WTC11 (cell line): ENCODE results near the gene GGNBP2. TPM values are rescaled to one million over a fixed set of nuclear protein-coding genes. Genes with fewer than 3 reads are reported as not detected.

Source experiments
- ATAC-seq: fragments of 200-7000 bp; cut with Tn5 transposase; 2 replicates; pipeline ENCODE4 v1.10.0; 2021; ENCODE audit warnings: mild to moderate bottlenecking, moderate library complexity
- CTCF ChIA-PET: fragments of 300-600 bp; sonication (Branson Sonifier 250); formaldehyde crosslinking; loops from one replicate; lab custom pipeline; 2021; ENCODE audit warnings: antibody characterized with exemption; lab: Charles Lee
- POLR2A ChIA-PET: fragments of 350-600 bp; sonication (Branson Sonifier 250); formaldehyde crosslinking; loops from one replicate; lab custom pipeline; 2021; ENCODE audit warnings: antibody characterized with exemption; lab: Charles Lee
- DNase-seq: peaks from one replicate; pipeline ENCODE4 v3.0.0; 2021; ENCODE audit warnings: low spot score
- H3K27ac Mint-ChIP-seq: 2 replicates; pipeline ENCODE4 v1.8.0; 2021; ENCODE audit warnings: mixed read lengths
- H3K27me3 Mint-ChIP-seq: 2 replicates; pipeline ENCODE4 v1.8.0; 2021; ENCODE audit warnings: low read depth, mild to moderate bottlenecking, moderate library complexity, mixed read lengths
- H3K36me3 Mint-ChIP-seq: 2 replicates; pipeline ENCODE4 v1.8.0; 2021; ENCODE audit warnings: mixed read lengths
- H3K4me1 Mint-ChIP-seq: 2 replicates; pipeline ENCODE4 v1.8.0; 2022; ENCODE audit warnings: mixed read lengths
- H3K4me3 Mint-ChIP-seq: 2 replicates; pipeline ENCODE4 v1.8.0; 2021; ENCODE audit warnings: mild to moderate bottlenecking, moderate library complexity, mixed read lengths
- H3K9me3 Mint-ChIP-seq: 2 replicates; pipeline ENCODE4 v1.8.0; 2021; ENCODE audit warnings: mixed read lengths
- AR ChIP-seq: fragments of 250-450 bp; sonication (Bioruptor Pico); IDR thresholded peaks from 2 replicates; pipeline ENCODE4 v1.9.0; 2021; ENCODE audit warnings: mild to moderate bottlenecking
- ATF1 ChIP-seq: sonication (generic); formaldehyde crosslinking; IDR thresholded peaks from 2 replicates; pipeline ENCODE4 v1.8.1; 2023; ENCODE audit warnings: mild to moderate bottlenecking, moderate library complexity, missing genetic modification reagents
- ATF2 ChIP-seq: sonication (generic); formaldehyde crosslinking; IDR thresholded peaks from 2 replicates; pipeline ENCODE4 v1.8.1; 2022; ENCODE audit warnings: low read depth, missing genetic modification reagents, borderline replicate concordance
- CDX4 ChIP-seq: fragments of 250-450 bp; sonication (Bioruptor Pico); IDR thresholded peaks from 2 replicates; pipeline ENCODE4 v1.9.0; 2021; ENCODE audit warnings: moderate library complexity, mild to moderate bottlenecking, inconsistent platforms, borderline replicate concordance
- E2F5 ChIP-seq: sonication (generic); formaldehyde crosslinking; IDR thresholded peaks from 2 replicates; pipeline ENCODE4 v1.8.1; 2022; ENCODE audit warnings: mild to moderate bottlenecking, moderate library complexity, missing genetic modification reagents
- EMX1 ChIP-seq: fragments of 250-450 bp; sonication (Bioruptor Pico); IDR thresholded peaks from 2 replicates; pipeline ENCODE4 v1.8.0; 2021; ENCODE audit warnings: mild to moderate bottlenecking
- ESRRA ChIP-seq: sonication (generic); formaldehyde crosslinking; IDR thresholded peaks from 2 replicates; pipeline ENCODE4 v1.8.1; 2022; ENCODE audit warnings: mild to moderate bottlenecking, missing genetic modification reagents, borderline replicate concordance
- FOXP1 ChIP-seq: sonication (generic); formaldehyde crosslinking; IDR thresholded peaks from 2 replicates; pipeline ENCODE4 v1.8.0; 2022; ENCODE audit warnings: missing genetic modification reagents, mild to moderate bottlenecking, moderate library complexity, borderline replicate concordance
- GTF2I ChIP-seq: fragments of 250-450 bp; sonication (Bioruptor Pico); conservative IDR thresholded peaks from 2 replicates; pipeline ENCODE4 v1.4.0; 2021; ENCODE audit warnings: mild to moderate bottlenecking
- HMGA2 ChIP-seq: fragments of 250-450 bp; sonication (Bioruptor Pico); IDR thresholded peaks from 2 replicates; pipeline ENCODE4 v1.4.0; 2021; ENCODE audit warnings: mild to moderate bottlenecking, moderate library complexity
- IRF1 ChIP-seq: sonication (generic); formaldehyde crosslinking; IDR thresholded peaks from 2 replicates; pipeline ENCODE4 v1.8.0; 2023; ENCODE audit warnings: missing genetic modification reagents
- NR1H2 ChIP-seq: sonication (generic); formaldehyde crosslinking; IDR thresholded peaks from 2 replicates; pipeline ENCODE4 v1.9.0; 2021; ENCODE audit warnings: mild to moderate bottlenecking, moderate library complexity, missing genetic modification reagents
- OVOL2 ChIP-seq: fragments of 250-450 bp; sonication (Bioruptor Pico); IDR thresholded peaks from 2 replicates; pipeline ENCODE4 v1.9.0; 2021; ENCODE audit warnings: mild to moderate bottlenecking, borderline replicate concordance
- SOX15 ChIP-seq: fragments of 250-450 bp; sonication (Bioruptor Pico); IDR thresholded peaks from 2 replicates; pipeline ENCODE4 v1.9.0; 2021; ENCODE audit warnings: mild to moderate bottlenecking
- ZBTB21 ChIP-seq: sonication (generic); formaldehyde crosslinking; IDR thresholded peaks from 2 replicates; pipeline ENCODE4 v1.8.1; 2023; ENCODE audit warnings: mild to moderate bottlenecking, missing genetic modification reagents, borderline replicate concordance
- ZBTB43 ChIP-seq: sonication (generic); formaldehyde crosslinking; IDR thresholded peaks from 2 replicates; pipeline ENCODE4 v1.8.1; 2023; ENCODE audit warnings: mild to moderate bottlenecking, missing genetic modification reagents
- ZNF219 ChIP-seq: sonication (generic); formaldehyde crosslinking; IDR thresholded peaks from 2 replicates; pipeline ENCODE4 v1.8.0; 2023; ENCODE audit warnings: missing genetic modification reagents, mild to moderate bottlenecking, borderline replicate concordance
- ZNF263 ChIP-seq: sonication (generic); formaldehyde crosslinking; IDR thresholded peaks from 2 replicates; pipeline ENCODE4 v1.8.1; 2022; ENCODE audit warnings: low read depth, mild to moderate bottlenecking, moderate library complexity, missing genetic modification reagents
- ZNF425 ChIP-seq: fragments of 250-450 bp; sonication (Bioruptor Pico); conservative IDR thresholded peaks from 2 replicates; pipeline ENCODE4 v1.9.0; 2021; ENCODE audit warnings: mild to moderate bottlenecking
- ZNF532 ChIP-seq: fragments of 250-450 bp; sonication (Bioruptor Pico); IDR thresholded peaks from 2 replicates; pipeline ENCODE4 v1.9.0; 2021; ENCODE audit warnings: mild to moderate bottlenecking, borderline replicate concordance
- ZNF671 ChIP-seq: fragments of 250-450 bp; sonication (Bioruptor Pico); IDR thresholded peaks from 2 replicates; pipeline ENCODE4 v1.8.0; 2021; ENCODE audit warnings: mild to moderate bottlenecking
- total RNA-seq: library from RNA; stranded (reverse); gene quantifications from 3 replicates; pipeline ENCODE4 v1.2.3, GENCODE V29; 2021

GGNBP2 gene
- total RNA-seq, 1 experiment from 2014 or later: 49.6 TPM

- ChIA-PET POLR2A (no interaction called here), CTCF (no interaction called here)
- Mint-ChIP-seq H3K27ac (no peak overlapping the region), H3K27me3 (no peaks in the 10 kb centered on the region), H3K9me3 (no peaks in the 10 kb centered on the region), H3K4me1 (no peaks in the 10 kb centered on the region), H3K36me3 (peaks cover 66% of the 10 kb centered on the region), H3K4me3 (no peak overlapping the region)
- TF ChIP-seq ZNF219 (CRISPR knock-in tag) (no peak), HMGA2 (CRISPR knock-in tag) (no peak), NR1H2 (CRISPR knock-in tag) (no peak), GTF2I (CRISPR knock-in tag) (no peak), SOX15 (CRISPR knock-in tag) (no peak), FOXP1 (CRISPR knock-in tag) (no peak), IRF1 (no peak), OVOL2 (CRISPR knock-in tag) (no peak), EMX1 (CRISPR knock-in tag) (no peak), ZBTB21 (no peak), ZNF532 (CRISPR knock-in tag) (no peak), ESRRA (CRISPR knock-in tag) (no peak), ZNF263 (CRISPR knock-in tag) (no peak), AR (no peak), E2F5 (CRISPR knock-in tag) (no peak), ZBTB43 (CRISPR knock-in tag) (no peak)
- DNase-seq (no peak), ATAC-seq (no peak)
These were observed 43.4 kb upstream of the GGNBP2 start for GRCh38 chr17:36501351-36501750.

GRCh38 chr17:36501963-36502362, 42.8 kb upstream of the GGNBP2 start:
- POLR2A ChIA-PET: no interaction called here
- H3K9me3 Mint-ChIP-seq: no peaks in the 10 kb centered on the region
- ATAC-seq (no peak), DNase-seq (no peak)
- no peak overlapping the region for H3K4me3 Mint-ChIP-seq
- H3K27ac Mint-ChIP-seq: no peak overlapping the region
- H3K36me3 Mint-ChIP-seq: peaks cover 68% of the 10 kb centered on the region
- no peaks in the 10 kb centered on the region for H3K4me1 Mint-ChIP-seq
- H3K27me3 Mint-ChIP-seq: no peaks in the 10 kb centered on the region
- CTCF ChIA-PET: no interaction called here
- TF ChIP-seq ZNF671 (CRISPR knock-in tag): no peak
- no peak for TF ChIP-seq NR1H2 (CRISPR knock-in tag)
- no peak for TF ChIP-seq ATF2 (CRISPR knock-in tag)
- TF ChIP-seq ATF1 (CRISPR knock-in tag): no peak
- TF ChIP-seq ZNF425 (CRISPR knock-in tag): no peak
- no peak for TF ChIP-seq CDX4 (CRISPR knock-in tag)
